Sigmoid colon (tissue), 4 donors: Measurements from ENCODE around the gene MBLAC1.

Experiments used
- POLR2A ChIP-seq, 2 donors: fragments of 450-650 bp; IDR thresholded peaks; one replicate each; pipeline ENCODE4 v1.6.1; 2016; ENCODE audit warnings: antibody characterized with exemption in 2 of 2, mild to moderate bottlenecking in 2 of 2, moderate library complexity in 2 of 2
- POLR2AphosphoS5 ChIP-seq, 4 donors: sonication (generic); formaldehyde crosslinking; IDR thresholded peaks; one replicate each; pipeline ENCODE4 v1.6.1; 2017; ENCODE audit warnings: antibody characterized with exemption in 4 of 4
- TF ChIP-seq, protein P1 (sequence below), 4 experiments: fragments of 450-650 bp in 3 of 4; fragments of 200-600 bp in 1 of 4; IDR thresholded peaks; one replicate each; pipeline ENCODE4 v1.5.1; 2016 to 2019; ENCODE audit warnings: antibody characterized with exemption in 4 of 4, mild to moderate bottlenecking in 3 of 4, moderate library complexity in 2 of 4

- TF ChIP-seq, protein P1, sequence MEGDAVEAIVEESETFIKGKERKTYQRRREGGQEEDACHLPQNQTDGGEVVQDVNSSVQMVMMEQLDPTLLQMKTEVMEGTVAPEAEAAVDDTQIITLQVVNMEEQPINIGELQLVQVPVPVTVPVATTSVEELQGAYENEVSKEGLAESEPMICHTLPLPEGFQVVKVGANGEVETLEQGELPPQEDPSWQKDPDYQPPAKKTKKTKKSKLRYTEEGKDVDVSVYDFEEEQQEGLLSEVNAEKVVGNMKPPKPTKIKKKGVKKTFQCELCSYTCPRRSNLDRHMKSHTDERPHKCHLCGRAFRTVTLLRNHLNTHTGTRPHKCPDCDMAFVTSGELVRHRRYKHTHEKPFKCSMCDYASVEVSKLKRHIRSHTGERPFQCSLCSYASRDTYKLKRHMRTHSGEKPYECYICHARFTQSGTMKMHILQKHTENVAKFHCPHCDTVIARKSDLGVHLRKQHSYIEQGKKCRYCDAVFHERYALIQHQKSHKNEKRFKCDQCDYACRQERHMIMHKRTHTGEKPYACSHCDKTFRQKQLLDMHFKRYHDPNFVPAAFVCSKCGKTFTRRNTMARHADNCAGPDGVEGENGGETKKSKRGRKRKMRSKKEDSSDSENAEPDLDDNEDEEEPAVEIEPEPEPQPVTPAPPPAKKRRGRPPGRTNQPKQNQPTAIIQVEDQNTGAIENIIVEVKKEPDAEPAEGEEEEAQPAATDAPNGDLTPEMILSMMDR (IDR thresholded peaks at IDR 0.05) = no peak
- TF ChIP-seq POLR2AphosphoS5 (IDR thresholded peaks at IDR 0.05) (no peak), POLR2A (IDR thresholded peaks at IDR 0.05) (no peak)
Observed at GRCh38 chr7:100170101-100170897, 43.5 kb downstream of the MBLAC1 start.
